ENCODE data around the gene CHST5.

- TF ChIP-seq CTCF (conservative IDR thresholded peaks at IDR 0.05; ENCODE audit: low read depth in 2 of 2) (no peak), JUNB (IDR thresholded peaks at IDR 0.05; ENCODE audit: unreplicated experiment) (no peak), CREB1 (CRISPR knock-in tag; IDR thresholded peaks at IDR 0.05; ENCODE audit: low read depth) (no peak), ZNF462 (CRISPR knock-in tag; IDR thresholded peaks at IDR 0.05) (no peak), REST (IDR thresholded peaks at IDR 0.05; ENCODE audit: unreplicated experiment) (no peak), POLR2AphosphoS5 (IDR thresholded peaks at IDR 0.05; ENCODE audit: low read depth) (no peak), ZNF331 (CRISPR knock-in tag; IDR thresholded peaks at IDR 0.05; ENCODE audit: low read depth) (no peak), EZH2phosphoT487 (IDR thresholded peaks at IDR 0.05; ENCODE audit: unreplicated experiment) (no peak), NANOG (IDR thresholded peaks at IDR 0.05; ENCODE audit: borderline replicate concordance) (no peak), EZH2 (IDR thresholded peaks at IDR 0.05; ENCODE audit: low read depth, unreplicated experiment) (no peak)
Measured at GRCh38 chr16:75567911-75568310, 32.0 kb upstream of the CHST5 start.

All from GM23338 (cell line).